ENCODE measurements around the gene PLK3. TPM values are rescaled to one million over a fixed set of nuclear protein-coding genes. Genes with fewer than 3 reads are reported as not detected.

The PLK3 gene
- polyA plus RNA-seq, 2 of the 4 experiments (the other 2 are of a cell fraction), result 11.2 to 12.6 TPM

GRCh38 chr1:44827197-44828002 lies 27.2 kb downstream of the PLK3 start:
- ChIA-PET CTCF (interaction anchor here (1.0 to 3.3 kb wide), 3 partner anchors 10 to 80 kb away, joined by 3 to 14 read pairs (median 3); no protein-coding TSS in a partner anchor), POLR2A (no interaction called here)
- ATAC-seq (no peak), DNase-seq (ENCODE audit: low read depth in 1 of 2, low spot score in 1 of 2) (no peak), FAIRE-seq (no peak)
- no peak overlapping the region for H3K4me2 ChIP-seq
- H3K4me1 ChIP-seq, result no peaks in the 10 kb centered on the region
- TF ChIP-seq FOSL2 (IDR thresholded peaks at IDR 0.05), result no peak
- TF ChIP-seq FOSL2 (CRISPR knock-in tag; IDR thresholded peaks at IDR 0.05), result no peak
- no peak for TF ChIP-seq FOSB (CRISPR knock-in tag; IDR thresholded peaks at IDR 0.05)
- no peak for TF ChIP-seq EHMT2 (IDR thresholded peaks at IDR 0.05; ENCODE audit: low read depth)
- no peak for TF ChIP-seq CTCF (IDR thresholded peaks at IDR 0.05)
- TF ChIP-seq POLR2A (IDR thresholded peaks at IDR 0.05; ENCODE audit: low read length), result no peak
- no peak for TF ChIP-seq SREBF2 (IDR thresholded peaks at IDR 0.05)
- no peak for TF ChIP-seq MYC (IDR thresholded peaks at IDR 0.05; ENCODE audit: borderline replicate concordance, low read length)
- TF ChIP-seq EHF (CRISPR knock-in tag; IDR thresholded peaks at IDR 0.05), result no peak
- TF ChIP-seq, protein P1, sequence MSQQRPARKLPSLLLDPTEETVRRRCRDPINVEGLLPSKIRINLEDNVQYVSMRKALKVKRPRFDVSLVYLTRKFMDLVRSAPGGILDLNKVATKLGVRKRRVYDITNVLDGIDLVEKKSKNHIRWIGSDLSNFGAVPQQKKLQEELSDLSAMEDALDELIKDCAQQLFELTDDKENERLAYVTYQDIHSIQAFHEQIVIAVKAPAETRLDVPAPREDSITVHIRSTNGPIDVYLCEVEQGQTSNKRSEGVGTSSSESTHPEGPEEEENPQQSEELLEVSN (IDR thresholded peaks at IDR 0.05; ENCODE audit: borderline replicate concordance, low read depth), result no peak
- TF ChIP-seq FOXS1 (CRISPR knock-in tag; IDR thresholded peaks at IDR 0.05), result no peak
- TF ChIP-seq TP53 (CRISPR knock-in tag; IDR thresholded peaks at IDR 0.05), result no peak
- H3K27ac ChIP-seq, result no peak overlapping the region
- no CpG with 5 or more reads among the region's 28 CpGs for WGBS (ENCODE audit: missing lambda C conversion rate)
- H3K9me3 ChIP-seq, result no peaks in the 10 kb centered on the region
- no peak overlapping the region for H3K4me3 ChIP-seq

DNA sequence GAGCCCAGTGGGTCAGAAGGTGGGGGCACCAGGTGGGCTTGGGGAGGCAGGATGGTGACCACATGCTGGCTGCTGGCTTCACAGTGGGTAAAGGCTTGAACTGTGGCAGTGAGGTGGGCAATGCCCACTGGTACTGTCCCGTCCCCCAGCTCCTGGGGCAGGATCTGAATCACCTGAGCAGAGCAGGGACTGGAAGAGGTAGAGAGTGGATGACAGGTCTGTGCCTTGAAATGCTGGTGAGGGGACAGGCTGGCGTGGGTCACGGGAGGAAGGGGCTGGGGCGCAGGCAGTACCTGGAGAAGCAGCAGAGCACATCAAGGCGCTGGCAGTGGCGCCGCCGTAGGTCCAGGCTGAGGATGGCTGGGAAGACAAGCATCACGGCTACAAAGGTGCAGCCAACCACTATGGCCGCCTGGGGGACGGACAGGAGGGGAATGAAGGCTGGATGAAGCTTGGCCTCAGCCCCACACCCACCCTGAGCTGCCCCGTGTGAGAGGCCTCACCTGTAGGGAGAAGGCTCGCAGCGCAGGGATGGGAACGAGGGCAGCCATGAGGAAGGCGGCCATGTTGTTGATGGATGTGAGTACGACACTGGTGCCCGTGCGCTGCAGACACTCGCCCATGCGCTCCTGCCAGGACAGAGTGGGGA lies 27.9 kb downstream of the PLK3 start:
- WGBS (ENCODE audit: missing lambda C conversion rate), result 91% methylated on average over 20 of the region's 21 CpGs
- TF ChIP-seq JUN (IDR thresholded peaks at IDR 0.05) (no peak), CEBPB (IDR thresholded peaks at IDR 0.05) (no peak), CTCF (IDR thresholded peaks at IDR 0.05) (no peak), MAFK (IDR thresholded peaks at IDR 0.05; ENCODE audit: partially characterized antibody) (no peak), FOSL2 (IDR thresholded peaks at IDR 0.05) (no peak), FOSL2 (CRISPR knock-in tag; IDR thresholded peaks at IDR 0.05) (no peak), ZC3H11A (IDR thresholded peaks at IDR 0.05) (no peak)
- H3K27ac ChIP-seq, result no peak overlapping the region
- DNase-seq (ENCODE audit: low read depth in 1 of 2, low spot score in 1 of 2), result no peak
- H3K4me2 ChIP-seq, result no peak overlapping the region
- no peaks in the 10 kb centered on the region for H3K9me3 ChIP-seq
- no peaks in the 10 kb centered on the region for H3K4me1 ChIP-seq
- FAIRE-seq, result no peak
- CTCF ChIA-PET, result interaction anchor here (1.2 to 3.3 kb wide), 2 partner anchors 9 to 80 kb away, joined by 3 to 14 read pairs; no protein-coding TSS in a partner anchor
- ATAC-seq, result no peak
- POLR2A ChIA-PET, result no interaction called here
- H3K4me3 ChIP-seq, result no peak overlapping the region

DNA sequence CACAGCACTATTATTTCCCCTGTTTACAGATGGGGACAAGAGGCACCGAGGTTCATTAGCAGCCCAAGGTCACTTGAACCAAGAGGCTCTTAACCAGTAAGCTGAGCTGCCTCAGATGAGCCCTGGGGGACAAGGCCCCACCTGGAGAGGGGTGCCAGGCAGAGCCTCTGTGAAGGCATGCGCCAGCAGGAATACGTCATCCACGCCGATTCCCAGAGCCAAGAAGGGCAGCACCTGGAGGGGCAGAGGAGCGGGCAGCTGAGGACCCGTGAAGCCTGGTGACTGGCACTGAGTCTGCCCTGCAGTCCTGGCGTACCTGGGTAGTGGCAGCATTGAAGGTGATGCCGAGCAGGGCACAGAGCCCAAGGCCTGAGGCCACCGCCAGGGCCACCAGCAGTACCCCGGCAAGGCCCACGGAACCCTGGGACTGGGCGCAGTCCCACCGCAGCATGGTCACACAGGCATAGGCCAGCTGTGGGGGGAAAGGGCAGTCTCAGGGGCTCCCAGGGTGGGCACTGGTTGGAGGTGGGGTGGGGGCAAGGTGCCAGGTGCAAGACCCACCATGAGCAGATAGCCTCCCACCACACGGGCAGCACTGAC lies 28.8 kb downstream of the PLK3 start:
- WGBS (ENCODE audit: missing lambda C conversion rate), result 89% methylated on average over 8 of the region's 15 CpGs
- no peak for ATAC-seq
- no peaks in the 10 kb centered on the region for H3K9me3 ChIP-seq

More for the DNA sequence above, 28.8 kb downstream of the PLK3 start:
- CTCF ChIA-PET, result interaction anchor here (0.6 to 3.3 kb wide), 2 partner anchors 8 to 179 kb away, joined by 3 to 14 read pairs; no protein-coding TSS in a partner anchor
- TF ChIP-seq CHD2 (IDR thresholded peaks at IDR 0.05; ENCODE audit: low read length, partially characterized antibody), result no peak
- TF ChIP-seq POLR2A (IDR thresholded peaks at IDR 0.05; ENCODE audit: low read length), result no peak
- TF ChIP-seq, protein P2, sequence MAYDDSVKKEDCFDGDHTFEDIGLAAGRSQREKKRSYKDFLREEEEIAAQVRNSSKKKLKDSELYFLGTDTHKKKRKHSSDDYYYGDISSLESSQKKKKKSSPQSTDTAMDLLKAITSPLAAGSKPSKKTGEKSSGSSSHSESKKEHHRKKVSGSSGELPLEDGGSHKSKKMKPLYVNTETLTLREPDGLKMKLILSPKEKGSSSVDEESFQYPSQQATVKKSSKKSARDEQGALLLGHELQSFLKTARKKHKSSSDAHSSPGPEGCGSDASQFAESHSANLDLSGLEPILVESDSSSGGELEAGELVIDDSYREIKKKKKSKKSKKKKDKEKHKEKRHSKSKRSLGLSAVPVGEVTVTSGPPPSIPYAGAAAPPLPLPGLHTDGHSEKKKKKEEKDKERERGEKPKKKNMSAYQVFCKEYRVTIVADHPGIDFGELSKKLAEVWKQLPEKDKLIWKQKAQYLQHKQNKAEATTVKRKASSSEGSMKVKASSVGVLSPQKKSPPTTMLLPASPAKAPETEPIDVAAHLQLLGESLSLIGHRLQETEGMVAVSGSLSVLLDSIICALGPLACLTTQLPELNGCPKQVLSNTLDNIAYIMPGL (CRISPR knock-in tag; IDR thresholded peaks at IDR 0.05; ENCODE audit: borderline replicate concordance), result no peak
- no peak for TF ChIP-seq GATA3 (IDR thresholded peaks at IDR 0.05; ENCODE audit: borderline replicate concordance)
- no peak for TF ChIP-seq KDM5A (IDR thresholded peaks at IDR 0.05)
- TF ChIP-seq HOXA7 (CRISPR knock-in tag; IDR thresholded peaks at IDR 0.05), result no peak
- no peak for TF ChIP-seq MAZ (IDR thresholded peaks at IDR 0.05; ENCODE audit: borderline replicate concordance, low read depth, low read length)
- no peak for TF ChIP-seq ZC3H11A (IDR thresholded peaks at IDR 0.05)
- no peak for TF ChIP-seq ZSCAN20 (CRISPR knock-in tag; IDR thresholded peaks at IDR 0.05)
- no peak for TF ChIP-seq SMC3 (IDR thresholded peaks at IDR 0.05)
- no peak for TF ChIP-seq POLR2AphosphoS2 (conservative IDR thresholded peaks at IDR 0.05; ENCODE audit: low read length)
- TF ChIP-seq EP300 (IDR thresholded peaks at IDR 0.05), result no peak
- TF ChIP-seq FOXS1 (CRISPR knock-in tag; IDR thresholded peaks at IDR 0.05), result no peak
- no peak overlapping the region for H3K27ac ChIP-seq
- H3K4me1 ChIP-seq, result no peaks in the 10 kb centered on the region
- POLR2A ChIA-PET, result no interaction called here
- FAIRE-seq, result no peak
- no peak overlapping the region for H3K4me2 ChIP-seq
- no peak for DNase-seq (ENCODE audit: low read depth in 1 of 2, low spot score in 1 of 2)
- no peak overlapping the region for H3K4me3 ChIP-seq
